ENCODE measurements around the gene VWCE.
"Not testable (repeated sequence)": the region's sequence is repeated elsewhere in the genome, so short reads cannot be mapped to it uniquely, and the experiment has no call there.

VWCE gene

DNA sequence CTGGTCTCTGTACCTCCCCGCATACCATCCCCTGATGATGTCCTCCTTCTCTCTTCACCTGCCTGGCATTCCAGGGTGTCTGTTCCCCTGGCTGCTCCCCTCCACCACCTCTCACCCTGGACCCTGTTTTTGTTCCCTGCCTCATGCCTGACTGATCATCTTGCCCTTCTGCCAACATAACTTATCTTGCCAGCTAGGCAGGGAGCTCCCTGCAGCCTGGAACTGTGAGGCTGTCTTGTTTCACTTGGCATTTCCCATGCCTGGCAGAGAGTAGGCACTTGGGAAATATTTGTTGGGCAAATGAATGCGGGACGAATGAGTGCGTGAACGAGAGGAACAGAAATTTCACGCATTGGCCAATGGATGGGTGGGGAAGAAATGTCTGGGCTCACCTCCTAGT, 84.5 kb downstream of the VWCE start:
- DNase-seq (ENCODE audit: low read depth): not testable (repeated sequence)

Measured in fibroblast of gingiva (primary cell).